ENCODE measurements around the gene OLIG2. TPM values are rescaled to one million over a fixed set of nuclear protein-coding genes. Genes with fewer than 3 reads are reported as not detected.

Gene OLIG2
- total RNA-seq, 1 donor = not detected

DNA sequence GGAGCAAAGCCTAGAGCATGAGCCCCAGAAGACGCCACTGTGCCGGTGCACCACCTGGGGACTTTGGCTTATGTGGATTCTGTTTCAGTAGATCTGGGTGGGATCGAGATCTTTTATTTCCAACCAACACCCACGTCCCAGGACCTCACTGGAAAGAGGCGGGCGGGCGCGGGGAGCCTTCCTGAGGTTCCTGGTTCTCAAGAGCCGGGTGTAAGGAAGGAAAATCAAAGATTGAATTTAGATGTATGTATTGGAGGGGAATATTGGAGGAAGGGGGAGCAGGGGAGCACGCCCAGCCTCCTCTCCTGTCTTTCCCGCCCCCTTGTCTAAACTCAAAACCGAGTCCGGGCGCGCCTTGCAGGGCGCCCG is 6.2 kb upstream of the OLIG2 start:
- no peaks in the 10 kb centered on the region for H3K36me3 ChIP-seq (ENCODE audit: insufficient read depth, low read length)
- no peaks in the 10 kb centered on the region for H3K79me2 ChIP-seq (ENCODE audit: insufficient read depth, low read length)
- peaks cover 79% of the 10 kb centered on the region for H3K27me3 ChIP-seq (ENCODE audit: insufficient read depth, low read length)
- H4K20me1 ChIP-seq (ENCODE audit: insufficient read depth, low read length) = no peaks in the 10 kb centered on the region
- no peak overlapping the region for H3K4me3 ChIP-seq (ENCODE audit: insufficient read depth, low read length)
- H3K4me1 ChIP-seq (ENCODE audit: insufficient read depth, low read length) = no peaks in the 10 kb centered on the region
- DNase-seq (ENCODE audit: insufficient read length, low spot score, missing footprints) = no peak
- H2AFZ ChIP-seq (ENCODE audit: low read length) = no peak overlapping the region
- TF ChIP-seq, protein P1, sequence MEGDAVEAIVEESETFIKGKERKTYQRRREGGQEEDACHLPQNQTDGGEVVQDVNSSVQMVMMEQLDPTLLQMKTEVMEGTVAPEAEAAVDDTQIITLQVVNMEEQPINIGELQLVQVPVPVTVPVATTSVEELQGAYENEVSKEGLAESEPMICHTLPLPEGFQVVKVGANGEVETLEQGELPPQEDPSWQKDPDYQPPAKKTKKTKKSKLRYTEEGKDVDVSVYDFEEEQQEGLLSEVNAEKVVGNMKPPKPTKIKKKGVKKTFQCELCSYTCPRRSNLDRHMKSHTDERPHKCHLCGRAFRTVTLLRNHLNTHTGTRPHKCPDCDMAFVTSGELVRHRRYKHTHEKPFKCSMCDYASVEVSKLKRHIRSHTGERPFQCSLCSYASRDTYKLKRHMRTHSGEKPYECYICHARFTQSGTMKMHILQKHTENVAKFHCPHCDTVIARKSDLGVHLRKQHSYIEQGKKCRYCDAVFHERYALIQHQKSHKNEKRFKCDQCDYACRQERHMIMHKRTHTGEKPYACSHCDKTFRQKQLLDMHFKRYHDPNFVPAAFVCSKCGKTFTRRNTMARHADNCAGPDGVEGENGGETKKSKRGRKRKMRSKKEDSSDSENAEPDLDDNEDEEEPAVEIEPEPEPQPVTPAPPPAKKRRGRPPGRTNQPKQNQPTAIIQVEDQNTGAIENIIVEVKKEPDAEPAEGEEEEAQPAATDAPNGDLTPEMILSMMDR (IDR thresholded peaks at IDR 0.05; ENCODE audit: extremely low read depth, low read depth, low read length) = no peak
- H3K27ac ChIP-seq (ENCODE audit: low read depth, low read length) = no peak overlapping the region
- no peak overlapping the region for H3K4me2 ChIP-seq (ENCODE audit: insufficient read depth, low read length)
- no peaks in the 10 kb centered on the region for H3K9me3 ChIP-seq (ENCODE audit: low read depth, low read length)

DNA sequence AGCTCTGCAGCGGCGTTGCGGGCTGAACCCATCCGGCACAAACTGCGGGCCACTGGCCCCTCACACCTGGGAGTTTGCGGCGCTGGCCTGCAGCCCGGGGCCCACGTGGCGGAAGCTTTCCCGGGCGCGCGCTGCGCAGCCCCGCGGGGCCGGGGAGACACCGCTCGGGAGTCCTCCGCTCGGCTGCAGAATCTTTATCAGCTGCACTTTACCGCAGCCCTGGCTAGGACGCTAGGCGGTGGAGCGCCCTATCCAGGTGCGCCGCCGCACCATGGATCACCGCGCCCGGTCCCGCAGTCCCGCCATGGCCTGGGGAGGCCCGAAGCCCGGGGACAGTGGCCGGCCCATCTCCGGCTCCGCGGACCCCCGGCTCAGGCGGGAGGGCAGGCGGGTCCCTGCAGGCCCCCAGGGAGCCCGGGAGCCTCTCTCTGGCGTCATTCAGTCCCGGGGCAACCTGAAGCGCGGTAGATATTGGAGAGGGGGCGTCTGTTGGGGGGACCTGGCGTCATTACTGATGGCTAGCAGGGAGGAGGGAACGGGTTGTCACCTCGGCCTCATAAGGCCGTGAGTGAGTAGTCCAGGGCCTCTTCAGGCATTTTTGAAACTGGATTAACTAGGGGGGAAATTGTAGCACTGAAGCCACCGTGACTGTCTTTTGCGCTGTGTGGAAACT is 5.7 kb upstream of the OLIG2 start:
- no peaks in the 10 kb centered on the region for H3K9me3 ChIP-seq (ENCODE audit: low read depth, low read length)
- H3K4me3 ChIP-seq (ENCODE audit: insufficient read depth, low read length) = no peak overlapping the region
- no peak overlapping the region for H3K27ac ChIP-seq (ENCODE audit: low read depth, low read length)
- peak; percentile 77 for DNase-seq (ENCODE audit: insufficient read length, low spot score, missing footprints)
- H3K36me3 ChIP-seq (ENCODE audit: insufficient read depth, low read length) = no peaks in the 10 kb centered on the region
- H3K27me3 ChIP-seq (ENCODE audit: insufficient read depth, low read length) = peaks cover 80% of the 10 kb centered on the region
- TF ChIP-seq, protein P1 (IDR thresholded peaks at IDR 0.05; ENCODE audit: extremely low read depth, low read depth, low read length) = no peak
- no peak overlapping the region for H3K4me2 ChIP-seq (ENCODE audit: insufficient read depth, low read length)
- H4K20me1 ChIP-seq (ENCODE audit: insufficient read depth, low read length) = no peaks in the 10 kb centered on the region
- no peaks in the 10 kb centered on the region for H3K4me1 ChIP-seq (ENCODE audit: insufficient read depth, low read length)
- H3K79me2 ChIP-seq (ENCODE audit: insufficient read depth, low read length) = no peaks in the 10 kb centered on the region
- H2AFZ ChIP-seq (ENCODE audit: low read length) = no peak overlapping the region

DNA sequence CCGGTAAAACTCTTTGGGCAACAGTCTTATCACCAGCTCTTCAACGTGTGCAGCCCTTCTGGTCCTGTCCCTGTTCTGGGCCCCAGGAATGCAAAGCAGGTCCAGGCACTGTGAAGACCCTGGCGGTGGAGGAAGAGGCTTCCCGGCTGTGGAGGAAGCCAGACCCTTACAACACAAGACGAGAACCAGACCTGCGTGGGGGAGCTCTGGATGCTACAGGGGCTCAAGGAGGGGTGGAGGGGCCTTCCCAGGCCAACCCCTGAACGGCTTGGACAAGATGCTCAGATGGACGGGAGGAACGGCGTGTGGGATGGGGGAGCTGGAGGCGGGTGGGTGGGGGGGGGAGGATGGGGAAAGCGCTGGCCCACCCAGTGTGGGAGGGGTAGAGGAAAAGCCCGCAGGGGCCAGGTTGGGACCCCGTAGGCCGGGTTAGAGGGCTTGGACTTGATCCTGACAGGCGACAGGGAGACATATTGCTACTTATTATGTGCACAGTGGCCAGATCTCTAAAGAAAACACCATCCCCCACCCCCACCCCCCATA is 5.1 kb upstream of the OLIG2 start:
- H3K27me3 ChIP-seq (ENCODE audit: insufficient read depth, low read length) = peaks cover 80% of the 10 kb centered on the region
- H3K4me3 ChIP-seq (ENCODE audit: insufficient read depth, low read length) = no peak overlapping the region
- DNase-seq (ENCODE audit: insufficient read length, low spot score, missing footprints) = no peak
- H3K27ac ChIP-seq (ENCODE audit: low read depth, low read length) = no peak overlapping the region
- H3K4me2 ChIP-seq (ENCODE audit: insufficient read depth, low read length) = no peak overlapping the region
- H4K20me1 ChIP-seq (ENCODE audit: insufficient read depth, low read length) = no peaks in the 10 kb centered on the region
- H2AFZ ChIP-seq (ENCODE audit: low read length) = no peak overlapping the region
- TF ChIP-seq, protein P1 (IDR thresholded peaks at IDR 0.05; ENCODE audit: extremely low read depth, low read depth, low read length) = no peak
- H3K4me1 ChIP-seq (ENCODE audit: insufficient read depth, low read length) = no peaks in the 10 kb centered on the region
- no peaks in the 10 kb centered on the region for H3K9me3 ChIP-seq (ENCODE audit: low read depth, low read length)
- no peaks in the 10 kb centered on the region for H3K79me2 ChIP-seq (ENCODE audit: insufficient read depth, low read length)
- H3K36me3 ChIP-seq (ENCODE audit: insufficient read depth, low read length) = no peaks in the 10 kb centered on the region

DNA sequence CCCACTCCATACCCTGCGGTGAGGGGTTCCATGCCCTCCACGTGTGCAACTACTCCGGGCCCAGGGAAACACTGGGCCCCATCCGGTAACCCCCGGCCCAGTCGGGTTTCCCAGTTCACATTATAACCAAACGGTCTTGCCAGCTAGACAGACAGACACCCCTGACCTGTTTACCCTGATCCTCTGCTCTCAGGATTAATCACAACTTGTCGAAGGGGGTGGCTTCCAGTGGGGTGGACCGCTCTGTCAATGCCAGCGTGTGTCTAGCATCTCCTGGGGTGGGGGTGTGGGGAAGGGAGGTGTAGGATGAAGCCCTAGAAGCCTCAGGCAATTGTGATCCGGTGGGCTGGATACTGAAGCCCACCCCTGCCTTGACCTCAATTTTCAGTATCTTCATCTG is 4.6 kb upstream of the OLIG2 start:
- Histone ChIP-seq H3K27me3 (ENCODE audit: insufficient read depth, low read length) (peaks cover 85% of the 10 kb centered on the region), H2AFZ (ENCODE audit: low read length) (no peak overlapping the region), H4K20me1 (ENCODE audit: insufficient read depth, low read length) (no peaks in the 10 kb centered on the region), H3K27ac (ENCODE audit: low read depth, low read length) (no peak overlapping the region), H3K36me3 (ENCODE audit: insufficient read depth, low read length) (no peaks in the 10 kb centered on the region), H3K4me2 (ENCODE audit: insufficient read depth, low read length) (no peak overlapping the region), H3K9me3 (ENCODE audit: low read depth, low read length) (no peaks in the 10 kb centered on the region), H3K79me2 (ENCODE audit: insufficient read depth, low read length) (no peaks in the 10 kb centered on the region), H3K4me1 (ENCODE audit: insufficient read depth, low read length) (no peaks in the 10 kb centered on the region), H3K4me3 (ENCODE audit: insufficient read depth, low read length) (no peak overlapping the region)
- peak; percentile 69 for DNase-seq (ENCODE audit: insufficient read length, low spot score, missing footprints)
- TF ChIP-seq, protein P1 (IDR thresholded peaks at IDR 0.05; ENCODE audit: extremely low read depth, low read depth, low read length) = no peak
